Thyroid gland (tissue), 4 donors: Measurements from ENCODE around the gene GLA.

ENCODE experiments used
- CTCF ChIP-seq, 6 experiments: fragments of 200-600 bp in 3 of 6; fragments of 450-650 bp in 3 of 6; sonication (generic) in 3 of 6; IDR thresholded peaks; one replicate each; pipeline ENCODE4 v1.5.1; 2016 to 2019; ENCODE audit warnings: antibody characterized with exemption in 6 of 6, mild to moderate bottlenecking in 2 of 6, inconsistent platforms in 1 of 6, moderate library complexity in 1 of 6
- POLR2A ChIP-seq, 2 donors: fragments of 450-650 bp; IDR thresholded peaks; one replicate each; pipeline ENCODE4 v1.6.1; 2017; ENCODE audit warnings: antibody characterized with exemption in 2 of 2, mild to moderate bottlenecking in 2 of 2, moderate library complexity in 1 of 2

GRCh38 chrX:101429934-101430333, 22.2 kb upstream of the GLA start:
- TF ChIP-seq CTCF (IDR thresholded peaks at IDR 0.05) (no peak), POLR2A (IDR thresholded peaks at IDR 0.05) (no peak)
